ENCODE results near the gene OR2T11. TPM values are rescaled to one million over a fixed set of nuclear protein-coding genes. Genes with fewer than 3 reads are reported as not detected.

OR2T11 gene
- total RNA-seq, 4 donors from 2014 or later = 0.30 to 1.2 (median 0.55) TPM

GRCh38 chr1:248611883-248612414 is 22.9 kb downstream of the OR2T11 start:
- Histone ChIP-seq H3K4me1 (no peaks in the 10 kb centered on the region), H3K27ac (no peak overlapping the region), H3K27me3 (no peaks in the 10 kb centered on the region), H3K4me3 (no peak overlapping the region), H3K36me3 (no peaks in the 10 kb centered on the region), H3K9me3 (no peaks in the 10 kb centered on the region)
- no peak for TF ChIP-seq POLR2AphosphoS5 (IDR thresholded peaks at IDR 0.05)
- no peak for TF ChIP-seq CTCF (IDR thresholded peaks at IDR 0.05)
- no peak for TF ChIP-seq POLR2A (IDR thresholded peaks at IDR 0.05)
- no peak for TF ChIP-seq EP300 (IDR thresholded peaks at IDR 0.05)
- DNase-seq (ENCODE audit: low spot score in 2 of 2) = no peak
- 86% methylated on average over 4 of the region's 4 CpGs for WGBS

- no peaks in the 10 kb centered on the region for H3K27me3 ChIP-seq
- H3K4me3 ChIP-seq = no peak overlapping the region
- no peak overlapping the region for H3K27ac ChIP-seq
- no peaks in the 10 kb centered on the region for H3K4me1 ChIP-seq
- H3K36me3 ChIP-seq = no peaks in the 10 kb centered on the region
- 47% methylated on average over 3 of the region's 3 CpGs for WGBS
- DNase-seq (ENCODE audit: low spot score in 2 of 2) = no peak
- no peak for TF ChIP-seq POLR2A (IDR thresholded peaks at IDR 0.05)
- TF ChIP-seq POLR2AphosphoS5 (IDR thresholded peaks at IDR 0.05) = no peak
- no peak for TF ChIP-seq EP300 (IDR thresholded peaks at IDR 0.05)
- no peak for TF ChIP-seq CTCF (IDR thresholded peaks at IDR 0.05)
- no peaks in the 10 kb centered on the region for H3K9me3 ChIP-seq
Measured at GRCh38 chr1:248610301-248610700, 24.6 kb downstream of the OR2T11 start.

- no peak for DNase-seq (ENCODE audit: low spot score in 2 of 2)
- no peaks in the 10 kb centered on the region for H3K9me3 ChIP-seq
- TF ChIP-seq POLR2A (IDR thresholded peaks at IDR 0.05) (no peak), CTCF (IDR thresholded peaks at IDR 0.05) (no peak), EP300 (IDR thresholded peaks at IDR 0.05) (no peak), POLR2AphosphoS5 (IDR thresholded peaks at IDR 0.05) (no peak)
- no peaks in the 10 kb centered on the region for H3K36me3 ChIP-seq
- no peaks in the 10 kb centered on the region for H3K27me3 ChIP-seq
- H3K4me1 ChIP-seq = no peaks in the 10 kb centered on the region
- no peak overlapping the region for H3K27ac ChIP-seq
- WGBS = 78% methylated on average over 8 of the region's 8 CpGs
- H3K4me3 ChIP-seq = no peak overlapping the region
Measured at GRCh38 chr1:248599396-248599795, 35.5 kb downstream of the OR2T11 start.

- no peak for DNase-seq (ENCODE audit: low spot score in 2 of 2)
- Histone ChIP-seq H3K27ac (no peak within 1 kb of the TSS), H3K4me1 (no peaks in the 10 kb centered on the region), H3K27me3 (no peaks in the 10 kb centered on the region), H3K9me3 (no peaks in the 10 kb centered on the region), H3K36me3 (no peaks in the 10 kb centered on the region), H3K4me3 (no peak within 1 kb of the TSS)
- WGBS = 76% methylated on average over 6 of the region's 6 CpGs
- no peak for TF ChIP-seq POLR2A (IDR thresholded peaks at IDR 0.05)
- no peak for TF ChIP-seq POLR2AphosphoS5 (IDR thresholded peaks at IDR 0.05)
- TF ChIP-seq CTCF (IDR thresholded peaks at IDR 0.05) = no peak
- no peak for TF ChIP-seq EP300 (IDR thresholded peaks at IDR 0.05)
Measured at GRCh38 chr1:248597589-248597988, 37.3 kb downstream of the OR2T11 start, which contains the start of gene OR2T10. Gene OR2T10 (minus strand): TSS chr1:248597700. CDS start chr1:248593768, 3,932 bp downstream.

- TF ChIP-seq POLR2A (IDR thresholded peaks at IDR 0.05) (no peak), CTCF (IDR thresholded peaks at IDR 0.05) (no peak), POLR2AphosphoS5 (IDR thresholded peaks at IDR 0.05) (no peak), EP300 (IDR thresholded peaks at IDR 0.05) (no peak)
- DNase-seq (ENCODE audit: low spot score in 2 of 2) = no peak
- 76% methylated on average over 2 of the region's 2 CpGs for WGBS
- no peaks in the 10 kb centered on the region for H3K9me3 ChIP-seq
- H3K36me3 ChIP-seq = no peaks in the 10 kb centered on the region
- no peak overlapping the region for H3K4me3 ChIP-seq
- no peak overlapping the region for H3K27ac ChIP-seq
- H3K27me3 ChIP-seq = no peaks in the 10 kb centered on the region
- H3K4me1 ChIP-seq = no peaks in the 10 kb centered on the region
Measured at GRCh38 chr1:248596615-248597014, 38.3 kb downstream of the OR2T11 start.

Measured in suprapubic skin (tissue), 4 donors.